Omental fat pad (tissue), 4 donors: ENCODE measurements around the gene LSM14A. TPM values are rescaled to one million over a fixed set of nuclear protein-coding genes. Genes with fewer than 3 reads are reported as not detected.
A peak's percentile ranks its signal among the peaks of the same experiment; 100 is the strongest.

Experiments
- ATAC-seq: fragments of 150-250 bp; one replicate; pipeline ENCODE4 v1.9.1; 2016; ENCODE audit warnings: mild to moderate bottlenecking, moderate library complexity; ENCODE audit not compliant: low FRiP score
- DNase-seq: peaks from one replicate; pipeline ENCODE4 v3.0.0-alpha.2; 2019; ENCODE audit warnings: low spot score
- CTCF ChIP-seq, 3 donors: fragments of 450-650 bp; IDR thresholded peaks; one replicate each; pipeline ENCODE4 v1.5.1; 2016 to 2017; ENCODE audit warnings: antibody characterized with exemption in 3 of 3, mild to moderate bottlenecking in 3 of 3, moderate library complexity in 2 of 3
- total RNA-seq, 4 donors: library from RNA; depleted of rRNA; stranded (reverse); fragments of >200 nt; gene quantifications; one replicate each; pipeline ENCODE4 v1.1.0, GENCODE V29; 2016

Gene LSM14A
- total RNA-seq, 4 donors from 2014 or later = 63.0 to 128 (median 93.1) TPM

- DNase-seq (no peak), ATAC-seq (peak; percentile 84)
- no peak for TF ChIP-seq CTCF (IDR thresholded peaks at IDR 0.05)
Measured at GRCh38 chr19:34254698-34255432, 82.6 kb downstream of the LSM14A start.

GRCh38 chr19:34255546-34255945 lies 83.2 kb downstream of the LSM14A start:
- no peak for DNase-seq

GRCh38 chr19:34256835-34257558 lies 84.7 kb downstream of the LSM14A start:
- no peak for TF ChIP-seq CTCF (IDR thresholded peaks at IDR 0.05)
- no peak for DNase-seq
- no peak for ATAC-seq

More at GRCh38 chr19:34255546-34255945, 83.2 kb downstream of the LSM14A start:
- no peak for TF ChIP-seq CTCF (IDR thresholded peaks at IDR 0.05)
- ATAC-seq = no peak

DNA sequence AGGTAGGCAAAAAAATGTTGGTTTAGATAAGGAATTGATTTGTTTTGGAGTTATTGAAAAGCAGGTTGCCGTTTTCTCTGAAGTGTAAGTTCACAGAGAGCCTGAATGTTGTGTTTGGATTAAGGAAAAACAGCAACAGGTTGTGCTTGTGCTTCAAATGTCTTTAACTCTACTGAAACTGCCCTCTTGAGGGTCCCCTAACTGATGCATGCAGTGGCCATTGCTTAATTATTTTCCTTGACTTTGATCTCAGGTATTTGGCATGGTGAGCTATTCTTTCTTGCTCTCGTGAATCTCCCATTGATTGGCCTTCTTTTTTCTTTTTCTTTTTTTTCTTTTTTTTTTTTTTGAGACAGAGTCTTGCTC lies 85.2 kb downstream of the LSM14A start:
- no peak for DNase-seq
- ATAC-seq = no peak
- no peak for TF ChIP-seq CTCF (IDR thresholded peaks at IDR 0.05)

- DNase-seq = no peak
- no peak for TF ChIP-seq CTCF (IDR thresholded peaks at IDR 0.05)
- no peak for ATAC-seq
Measured at GRCh38 chr19:34259367-34260095, 87.2 kb downstream of the LSM14A start.

- no peak for TF ChIP-seq CTCF (IDR thresholded peaks at IDR 0.05)
Measured at GRCh38 chr19:34260771-34261173, 88.5 kb downstream of the LSM14A start.

More at GRCh38 chr19:34260771-34261173, 88.5 kb downstream of the LSM14A start:
- ATAC-seq = peak; percentile 51
- DNase-seq = no peak
